Right lobe of liver (tissue), 4 donors: ENCODE data around the gene NFXL1.
A peak's percentile ranks its signal among the peaks of the same experiment; 100 is the strongest.

Source experiments
- POLR2A ChIP-seq: fragments of 450-650 bp; IDR thresholded peaks from one replicate; pipeline ENCODE4 v1.6.1; 2017; ENCODE audit warnings: antibody characterized with exemption, mild to moderate bottlenecking
- TF ChIP-seq, protein P1 (sequence below), 4 donors: fragments of 200-600 bp in 3 of 4; fragments of 450-650 bp in 1 of 4; IDR thresholded peaks; one replicate each; pipeline versions ENCODE4 v1.5.1 to v1.8.0; 2016 to 2022; ENCODE audit warnings: antibody characterized with exemption in 4 of 4, mild to moderate bottlenecking in 2 of 4
- donor health status: DM: no; HTN: no; CAD: no.
- donor health status: DM: no; HTN: no; CAD: no.
- donor health status: DM: no; HTN: yes; CAD: no.

DNA sequence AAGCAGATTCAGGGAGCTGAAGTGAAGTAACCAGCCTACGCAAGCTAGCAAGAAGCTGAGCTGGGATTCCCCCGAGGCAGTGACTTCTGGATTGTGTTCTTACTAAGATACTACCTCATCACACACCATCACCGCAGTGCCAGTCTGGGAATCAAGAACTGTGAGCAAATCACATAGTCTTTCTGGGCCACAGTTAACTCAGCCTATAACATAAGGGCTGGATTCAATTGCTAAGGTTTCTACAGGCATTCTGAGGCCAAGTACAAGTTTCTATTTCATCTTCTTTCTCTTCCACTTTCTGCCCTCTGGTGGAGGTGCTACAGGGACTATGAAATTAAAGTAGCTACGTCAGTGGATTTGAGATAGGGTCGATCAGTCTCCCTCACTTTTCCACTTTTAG is 75.1 kb downstream of the NFXL1 start:
- TF ChIP-seq, protein P1, sequence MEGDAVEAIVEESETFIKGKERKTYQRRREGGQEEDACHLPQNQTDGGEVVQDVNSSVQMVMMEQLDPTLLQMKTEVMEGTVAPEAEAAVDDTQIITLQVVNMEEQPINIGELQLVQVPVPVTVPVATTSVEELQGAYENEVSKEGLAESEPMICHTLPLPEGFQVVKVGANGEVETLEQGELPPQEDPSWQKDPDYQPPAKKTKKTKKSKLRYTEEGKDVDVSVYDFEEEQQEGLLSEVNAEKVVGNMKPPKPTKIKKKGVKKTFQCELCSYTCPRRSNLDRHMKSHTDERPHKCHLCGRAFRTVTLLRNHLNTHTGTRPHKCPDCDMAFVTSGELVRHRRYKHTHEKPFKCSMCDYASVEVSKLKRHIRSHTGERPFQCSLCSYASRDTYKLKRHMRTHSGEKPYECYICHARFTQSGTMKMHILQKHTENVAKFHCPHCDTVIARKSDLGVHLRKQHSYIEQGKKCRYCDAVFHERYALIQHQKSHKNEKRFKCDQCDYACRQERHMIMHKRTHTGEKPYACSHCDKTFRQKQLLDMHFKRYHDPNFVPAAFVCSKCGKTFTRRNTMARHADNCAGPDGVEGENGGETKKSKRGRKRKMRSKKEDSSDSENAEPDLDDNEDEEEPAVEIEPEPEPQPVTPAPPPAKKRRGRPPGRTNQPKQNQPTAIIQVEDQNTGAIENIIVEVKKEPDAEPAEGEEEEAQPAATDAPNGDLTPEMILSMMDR (IDR thresholded peaks at IDR 0.05): peak in 3 of 4 donors; percentile 29 to 33 (median 31)
- TF ChIP-seq POLR2A: no peak
